Fibroblast of peridontal ligament (primary cell): Measurements from ENCODE around the gene INHBA.
A peak's percentile ranks its signal among the peaks of the same experiment; 100 is the strongest.

Source experiments
- DNase-seq: peaks from one replicate; pipeline ENCODE4 v3.0.0-alpha.2; 2010; ENCODE audit errors: extremely low read depth

INHBA gene

GRCh38 chr7:41711283-41712064 lies 8.6 kb upstream of the INHBA start:
- DNase-seq: peak; percentile 16

- DNase-seq: no peak
These were observed 7.9 kb upstream of the INHBA start for GRCh38 chr7:41710838-41711237.

GRCh38 chr7:41709621-41710020 lies 6.7 kb upstream of the INHBA start:
- DNase-seq: peak; percentile 94

GRCh38 chr7:41708581-41709358 lies 5.9 kb upstream of the INHBA start:
- DNase-seq: peak; percentile 49

- no peak for DNase-seq
These were observed 3.5 kb upstream of the INHBA start for GRCh38 chr7:41706228-41706930.

- DNase-seq: peak; percentile 91
These were observed 2.4 kb upstream of the INHBA start for GRCh38 chr7:41705109-41705901.

GRCh38 chr7:41701068-41701941 lies 1.6 kb downstream of the INHBA start:
- DNase-seq: peak; percentile 48

GRCh38 chr7:41700044-41700471 lies 2.8 kb downstream of the INHBA start:
- DNase-seq: no peak

- no peak for DNase-seq
These were observed 3.4 kb downstream of the INHBA start for GRCh38 chr7:41699516-41699915.

GRCh38 chr7:41698726-41699125 lies 4.2 kb downstream of the INHBA start:
- DNase-seq: peak; percentile 91

GRCh38 chr7:41698114-41698513 lies 4.8 kb downstream of the INHBA start:
- DNase-seq: peak; percentile 52

- DNase-seq: peak; percentile 95
These were observed 6.5 kb downstream of the INHBA start for GRCh38 chr7:41696323-41696916.

- peak; percentile 91 for DNase-seq
These were observed 7.1 kb downstream of the INHBA start for GRCh38 chr7:41695661-41696322.

GRCh38 chr7:41694495-41694894 lies 8.4 kb downstream of the INHBA start:
- DNase-seq: no peak

- DNase-seq: peak; percentile 66
These were observed 9.5 kb downstream of the INHBA start for GRCh38 chr7:41693150-41693997.

- DNase-seq: no peak
These were observed 10.6 kb downstream of the INHBA start for GRCh38 chr7:41692251-41692650.

- DNase-seq: no peak
These were observed 11.4 kb downstream of the INHBA start for GRCh38 chr7:41691286-41692190.

- no peak for DNase-seq
These were observed 13.1 kb downstream of the INHBA start for GRCh38 chr7:41689815-41690214.
